GM12892 (cell line): ENCODE measurements around the gene PSAP.

Source experiments
- POLR2A ChIP-seq: IDR thresholded peaks from 2 replicates; pipeline ENCODE4 v1.6.1; 2011; ENCODE audit warnings: low read depth, low read length, control low read depth
- POLR2AphosphoS5 ChIP-seq: IDR thresholded peaks from 2 replicates; pipeline ENCODE4 v1.6.1; 2011; ENCODE audit warnings: low read depth, low read length, control low read depth

DNA sequence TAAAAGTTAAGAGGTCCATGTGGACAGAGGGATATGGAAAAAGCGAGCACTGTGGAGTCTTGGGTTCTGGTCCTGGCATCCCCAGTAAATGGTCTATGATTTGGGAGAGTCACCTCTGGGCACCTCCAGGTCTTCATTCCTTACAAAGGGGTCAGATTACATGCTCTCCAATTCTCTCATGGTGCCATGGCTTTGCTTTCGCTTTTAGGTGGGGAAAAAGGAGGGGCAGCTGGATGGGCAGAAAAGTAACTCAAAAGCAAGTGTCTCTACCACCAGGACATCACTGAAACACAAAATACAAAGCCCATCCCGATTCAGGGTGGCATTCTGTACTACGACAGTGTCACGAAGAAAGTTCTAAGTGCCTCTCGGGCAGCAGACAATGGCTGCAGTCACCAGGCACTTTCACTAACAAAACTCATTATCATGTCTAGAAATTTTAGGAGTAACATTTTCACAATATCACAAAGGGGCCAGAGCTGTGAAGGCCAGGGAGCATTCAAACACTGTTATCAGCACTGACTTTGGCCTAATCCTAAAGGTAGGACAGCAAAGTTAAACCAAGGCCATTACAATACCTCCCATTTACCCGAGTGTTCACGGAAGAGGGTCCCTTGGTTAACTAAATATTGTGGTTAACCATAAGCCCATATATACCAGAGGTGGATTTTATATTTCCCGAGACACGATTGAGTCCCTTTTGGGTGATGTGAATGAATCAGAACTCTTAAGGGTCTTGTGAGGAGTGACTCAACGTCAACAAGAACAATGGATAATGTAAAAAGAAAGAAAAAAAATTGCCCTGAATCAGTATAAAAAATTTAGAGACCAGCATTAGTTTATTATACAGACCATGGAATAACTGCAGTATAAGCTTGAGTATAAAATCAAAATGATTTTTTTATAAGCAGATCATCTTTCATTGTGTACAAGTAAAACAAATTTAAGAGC is 2.5 kb downstream of the PSAP start:
- TF ChIP-seq POLR2A = no peak
- no peak for TF ChIP-seq POLR2AphosphoS5
